D721Med (cell line): ENCODE measurements around the gene WFDC11.

Experiments
- DNase-seq: peaks from one replicate; pipeline ENCODE4 v3.0.0; 2011; ENCODE audit warnings: low spot score; ENCODE audit not compliant: insufficient read length
- FAIRE-seq: peaks from 2 replicates; lab custom pipeline; 2011; peaks lifted over from hg19 to GRCh38; lab: Jason Lieb, UNC
- CTCF ChIP-seq: IDR thresholded peaks from 2 replicates; pipeline ENCODE4 v1.5.1; 2012; ENCODE audit warnings: mild to moderate bottlenecking, control low read depth; ENCODE audit not compliant: insufficient read depth; ENCODE audit errors: missing control alignments

WFDC11 gene

GRCh38 chr20:45639687-45640086 lies 30.4 kb downstream of the WFDC11 start:
- no peak for DNase-seq
- TF ChIP-seq CTCF, result no peak
- FAIRE-seq, result no peak

- DNase-seq (no peak), FAIRE-seq (no peak)
- TF ChIP-seq CTCF, result no peak
These were observed 33.5 kb downstream of the WFDC11 start for GRCh38 chr20:45636513-45636912.

- no peak for DNase-seq
- no peak for TF ChIP-seq CTCF
- FAIRE-seq, result no peak
These were observed 38.9 kb downstream of the WFDC11 start, which contains the start of gene WFDC9 for GRCh38 chr20:45631184-45631583. TSS of gene WFDC9 (minus strand) at chr20:45631284. CDS start at chr20:45610181, 21,103 bp downstream.

- no peak for DNase-seq
These were observed 39.7 kb downstream of the WFDC11 start for GRCh38 chr20:45630371-45630770.

GRCh38 chr20:45629496-45630100 lies 40.4 kb downstream of the WFDC11 start, which contains the start of gene WFDC10A:
TSS of gene WFDC10A (plus strand) at chr20:45629739. CDS start at chr20:45629814, 75 bp downstream.
- TF ChIP-seq CTCF, result peak; percentile 49
- FAIRE-seq (no peak), DNase-seq (no peak)

More at GRCh38 chr20:45630371-45630770, 39.7 kb downstream of the WFDC11 start:
- no peak for TF ChIP-seq CTCF
- no peak for FAIRE-seq

- DNase-seq, result no peak
- TF ChIP-seq CTCF, result no peak
- no peak for FAIRE-seq
These were observed 43.5 kb downstream of the WFDC11 start for GRCh38 chr20:45626540-45626939.

GRCh38 chr20:45621593-45621992 lies 48.4 kb downstream of the WFDC11 start:
- TF ChIP-seq CTCF, result no peak
- no peak for FAIRE-seq
- DNase-seq, result no peak
